Panc1 (cell line): ENCODE measurements around the gene SFTPB. TPM values are rescaled to one million over a fixed set of nuclear protein-coding genes. Genes with fewer than 3 reads are reported as not detected.

ENCODE experiments used
- ATAC-seq: fragments of 200-7000 bp; cut with Tn5 transposase; 2 replicates; pipeline ENCODE4 v1.9.1; 2020; ENCODE audit warnings: mild to moderate bottlenecking, moderate library complexity
- BruUV-seq: library from RNA; stranded (reverse); fragments of 400-500 nt; replicated peaks from 2 replicates; lab custom pipeline; 2021; lab: Mats Ljungman, UMichigan
- CTCF ChIA-PET: fragments of 300-600 bp; sonication (Branson Sonifier 250); formaldehyde crosslinking; loops from one replicate; lab custom pipeline; 2022; ENCODE audit warnings: antibody characterized with exemption; lab: Charles Lee
- POLR2A ChIA-PET: fragments of 300-600 bp; sonication (Branson Sonifier 250); formaldehyde crosslinking; loops from one replicate; lab custom pipeline; 2022; ENCODE audit warnings: antibody characterized with exemption; lab: Charles Lee
- DNase-seq: peaks from one replicate; pipeline ENCODE4 v3.0.0-alpha.2; 2010; ENCODE audit warnings: low read depth, low spot score
- H3K27ac ChIP-seq: 2 replicates; pipeline ENCODE4 v1.5.1; 2011; ENCODE audit warnings: mild to moderate bottlenecking, low read length, inconsistent platforms
- H3K27me3 ChIP-seq: fragments of 200-500 bp; sonication (Bioruptor generic); 2 replicates; pipeline ENCODE4 v1.6.0; 2014; ENCODE audit warnings: low read length, inconsistent platforms; ENCODE audit not compliant: control insufficient read depth, insufficient read depth
- H3K36me3 ChIP-seq: fragments of 200-500 bp; sonication (Bioruptor generic); 2 replicates; pipeline ENCODE4 v1.5.1; 2014; ENCODE audit warnings: inconsistent platforms, mild to moderate bottlenecking, low read length, moderate library complexity; ENCODE audit not compliant: control insufficient read depth, insufficient read depth
- H3K4me1 ChIP-seq: 2 replicates; pipeline ENCODE4 v1.5.1; 2011; ENCODE audit warnings: inconsistent platforms, mild to moderate bottlenecking, low read length, moderate library complexity; ENCODE audit not compliant: control insufficient read depth, insufficient read depth
- H3K4me3 ChIP-seq, 2 experiments: 2 replicates each; pipeline ENCODE4 v1.5.1; 2011 to 2012; ENCODE audit warnings: low read depth in 2 of 2, low read length in 2 of 2, mild to moderate bottlenecking in 2 of 2, inconsistent platforms in 1 of 2, moderate library complexity in 1 of 2
- H3K9me3 ChIP-seq: fragments of 200-500 bp; sonication (Bioruptor generic); 2 replicates; pipeline ENCODE4 v1.5.1; 2014; ENCODE audit warnings: low read depth, mild to moderate bottlenecking, inconsistent platforms, low read length, moderate library complexity; ENCODE audit not compliant: control insufficient read depth, insufficient read depth
- POLR2AphosphoS5 ChIP-seq: IDR thresholded peaks from 2 replicates; pipeline ENCODE4 v1.6.1; 2012; ENCODE audit warnings: mild to moderate bottlenecking, low read depth, low read length, moderate library complexity
- SIN3A ChIP-seq: IDR thresholded peaks from 2 replicates; pipeline ENCODE4 v1.6.1; 2012; ENCODE audit warnings: low read depth, mild to moderate bottlenecking, low read length, moderate library complexity, borderline replicate concordance; ENCODE audit not compliant: insufficient read depth
- TCF7L2 ChIP-seq: IDR thresholded peaks from 2 replicates; pipeline ENCODE4 v1.6.1; 2011; ENCODE audit warnings: mild to moderate bottlenecking, low read depth, low read length, inconsistent platforms
- in situ Hi-C: cut with HindIII; loops from 2 replicates; pipeline ENCODE4 v1.10.0; 2016; ENCODE audit warnings: low sequenced_read_pairs, low pct_unique_long_range_greater_than_20kb
- intact Hi-C: fragments of 100-400 bp; cut with micrococcal nuclease; formaldehyde crosslinking; loops from one replicate; pipeline ENCODE4 v1.10.0; 2022; ENCODE audit not compliant: unreplicated experiment
- total RNA-seq: library from RNA; stranded (reverse); gene quantifications from one replicate; pipeline ENCODE4 v1.2.1, GENCODE V29; 2021; ENCODE audit not compliant: unreplicated experiment
- TF ChIP-seq, protein P1 (sequence below), 2 experiments: IDR thresholded peaks; 2 replicates each; pipeline ENCODE4 v1.6.1; 2011 to 2012; ENCODE audit warnings: low read depth in 2 of 2, control low read depth in 1 of 2, low read length in 1 of 2, mild to moderate bottlenecking in 1 of 2, moderate library complexity in 1 of 2; ENCODE audit not compliant: insufficient read depth in 1 of 2
- TF ChIP-seq, protein P2 (sequence below): fragments of 450-650 bp; IDR thresholded peaks from 2 replicates; pipeline ENCODE4 v1.5.1; 2017; ENCODE audit warnings: mild to moderate bottlenecking

The SFTPB gene
- total RNA-seq, 1 experiment from 2014 or later, result 5.6 TPM

DNA sequence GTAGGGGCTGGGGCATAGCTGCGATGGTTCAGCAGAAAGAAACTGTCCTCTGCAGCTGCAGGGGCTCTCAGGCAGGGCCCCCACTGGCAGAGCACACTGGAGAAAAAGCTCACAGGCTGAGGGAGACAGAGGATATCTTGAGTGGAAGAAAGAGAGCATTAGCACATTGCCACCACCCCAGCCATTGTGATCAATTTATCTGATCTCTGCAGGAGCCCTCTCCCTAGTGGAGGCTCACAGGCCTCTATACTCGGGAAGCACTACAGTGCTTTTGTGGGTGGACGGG is 801 bp upstream of the SFTPB start:
- H3K27me3 ChIP-seq, result no peaks in the 10 kb centered on the region
- no peaks in the 10 kb centered on the region for H3K9me3 ChIP-seq
- no peak overlapping the region for H3K27ac ChIP-seq
- TF ChIP-seq POLR2AphosphoS5 (no peak), TCF7L2 (no peak), SIN3A (no peak)
- TF ChIP-seq, protein P1, sequence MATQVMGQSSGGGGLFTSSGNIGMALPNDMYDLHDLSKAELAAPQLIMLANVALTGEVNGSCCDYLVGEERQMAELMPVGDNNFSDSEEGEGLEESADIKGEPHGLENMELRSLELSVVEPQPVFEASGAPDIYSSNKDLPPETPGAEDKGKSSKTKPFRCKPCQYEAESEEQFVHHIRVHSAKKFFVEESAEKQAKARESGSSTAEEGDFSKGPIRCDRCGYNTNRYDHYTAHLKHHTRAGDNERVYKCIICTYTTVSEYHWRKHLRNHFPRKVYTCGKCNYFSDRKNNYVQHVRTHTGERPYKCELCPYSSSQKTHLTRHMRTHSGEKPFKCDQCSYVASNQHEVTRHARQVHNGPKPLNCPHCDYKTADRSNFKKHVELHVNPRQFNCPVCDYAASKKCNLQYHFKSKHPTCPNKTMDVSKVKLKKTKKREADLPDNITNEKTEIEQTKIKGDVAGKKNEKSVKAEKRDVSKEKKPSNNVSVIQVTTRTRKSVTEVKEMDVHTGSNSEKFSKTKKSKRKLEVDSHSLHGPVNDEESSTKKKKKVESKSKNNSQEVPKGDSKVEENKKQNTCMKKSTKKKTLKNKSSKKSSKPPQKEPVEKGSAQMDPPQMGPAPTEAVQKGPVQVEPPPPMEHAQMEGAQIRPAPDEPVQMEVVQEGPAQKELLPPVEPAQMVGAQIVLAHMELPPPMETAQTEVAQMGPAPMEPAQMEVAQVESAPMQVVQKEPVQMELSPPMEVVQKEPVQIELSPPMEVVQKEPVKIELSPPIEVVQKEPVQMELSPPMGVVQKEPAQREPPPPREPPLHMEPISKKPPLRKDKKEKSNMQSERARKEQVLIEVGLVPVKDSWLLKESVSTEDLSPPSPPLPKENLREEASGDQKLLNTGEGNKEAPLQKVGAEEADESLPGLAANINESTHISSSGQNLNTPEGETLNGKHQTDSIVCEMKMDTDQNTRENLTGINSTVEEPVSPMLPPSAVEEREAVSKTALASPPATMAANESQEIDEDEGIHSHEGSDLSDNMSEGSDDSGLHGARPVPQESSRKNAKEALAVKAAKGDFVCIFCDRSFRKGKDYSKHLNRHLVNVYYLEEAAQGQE (IDR thresholded peaks at IDR 0.05; ENCODE audit: insufficient read depth in 1 of 2, low read depth in 2 of 2, low read length in 1 of 2), result no peak
- TF ChIP-seq, protein P2, sequence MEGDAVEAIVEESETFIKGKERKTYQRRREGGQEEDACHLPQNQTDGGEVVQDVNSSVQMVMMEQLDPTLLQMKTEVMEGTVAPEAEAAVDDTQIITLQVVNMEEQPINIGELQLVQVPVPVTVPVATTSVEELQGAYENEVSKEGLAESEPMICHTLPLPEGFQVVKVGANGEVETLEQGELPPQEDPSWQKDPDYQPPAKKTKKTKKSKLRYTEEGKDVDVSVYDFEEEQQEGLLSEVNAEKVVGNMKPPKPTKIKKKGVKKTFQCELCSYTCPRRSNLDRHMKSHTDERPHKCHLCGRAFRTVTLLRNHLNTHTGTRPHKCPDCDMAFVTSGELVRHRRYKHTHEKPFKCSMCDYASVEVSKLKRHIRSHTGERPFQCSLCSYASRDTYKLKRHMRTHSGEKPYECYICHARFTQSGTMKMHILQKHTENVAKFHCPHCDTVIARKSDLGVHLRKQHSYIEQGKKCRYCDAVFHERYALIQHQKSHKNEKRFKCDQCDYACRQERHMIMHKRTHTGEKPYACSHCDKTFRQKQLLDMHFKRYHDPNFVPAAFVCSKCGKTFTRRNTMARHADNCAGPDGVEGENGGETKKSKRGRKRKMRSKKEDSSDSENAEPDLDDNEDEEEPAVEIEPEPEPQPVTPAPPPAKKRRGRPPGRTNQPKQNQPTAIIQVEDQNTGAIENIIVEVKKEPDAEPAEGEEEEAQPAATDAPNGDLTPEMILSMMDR, result no peak
- no peaks in the 10 kb centered on the region for H3K36me3 ChIP-seq
- H3K4me3 ChIP-seq, result no peak overlapping the region
- no TSS peak for BruUV-seq
- ATAC-seq (no peak), DNase-seq (no peak)
- intact Hi-C loops, result no loop called here
- in situ Hi-C loops, result no loop called here
- ChIA-PET POLR2A (no interaction called here), CTCF (no interaction called here)
- no peaks in the 10 kb centered on the region for H3K4me1 ChIP-seq

DNA sequence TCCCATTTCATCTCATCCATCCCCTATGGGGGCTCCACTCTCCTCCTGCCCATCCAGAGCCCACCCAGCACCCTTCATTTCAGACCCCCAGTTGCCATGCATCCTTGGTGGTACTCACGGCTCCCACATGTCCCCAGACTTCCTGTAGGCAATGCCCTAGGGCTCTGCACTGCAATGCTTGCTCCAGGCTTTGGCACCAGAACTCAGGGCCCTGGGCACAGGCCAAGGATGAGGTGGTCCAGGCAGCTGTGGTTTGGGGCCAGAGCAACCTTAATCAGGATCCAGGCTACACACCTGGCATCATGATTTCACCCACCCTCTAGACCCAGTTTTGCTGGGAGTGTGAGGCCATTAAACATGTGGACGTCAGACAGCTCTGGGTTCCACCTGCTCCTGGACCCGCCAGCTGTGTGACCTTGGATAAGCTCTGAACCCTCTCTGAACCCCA is 414 bp downstream of the SFTPB start:
- CTCF ChIA-PET, result no interaction called here
- TF ChIP-seq SIN3A, result no peak
- TF ChIP-seq POLR2AphosphoS5, result no peak
- TF ChIP-seq, protein P2, result no peak
- no peak for TF ChIP-seq TCF7L2
- DNase-seq (no peak), ATAC-seq (no peak)
- no peak overlapping the region for H3K27ac ChIP-seq
- no peaks in the 10 kb centered on the region for H3K27me3 ChIP-seq
- no peaks in the 10 kb centered on the region for H3K9me3 ChIP-seq
- POLR2A ChIA-PET, result no interaction called here
- no peaks in the 10 kb centered on the region for H3K4me1 ChIP-seq
- no peaks in the 10 kb centered on the region for H3K36me3 ChIP-seq
- H3K4me3 ChIP-seq, result no peak overlapping the region
- intact Hi-C loops, result no loop called here
- no TSS peak for BruUV-seq
- in situ Hi-C loops, result no loop called here
